ENCODE results near the gene VSTM2B.
"Not testable (repeated sequence)": the region's sequence is repeated elsewhere in the genome, so short reads cannot be mapped to it uniquely, and the experiment has no call there.

Gene VSTM2B

DNA sequence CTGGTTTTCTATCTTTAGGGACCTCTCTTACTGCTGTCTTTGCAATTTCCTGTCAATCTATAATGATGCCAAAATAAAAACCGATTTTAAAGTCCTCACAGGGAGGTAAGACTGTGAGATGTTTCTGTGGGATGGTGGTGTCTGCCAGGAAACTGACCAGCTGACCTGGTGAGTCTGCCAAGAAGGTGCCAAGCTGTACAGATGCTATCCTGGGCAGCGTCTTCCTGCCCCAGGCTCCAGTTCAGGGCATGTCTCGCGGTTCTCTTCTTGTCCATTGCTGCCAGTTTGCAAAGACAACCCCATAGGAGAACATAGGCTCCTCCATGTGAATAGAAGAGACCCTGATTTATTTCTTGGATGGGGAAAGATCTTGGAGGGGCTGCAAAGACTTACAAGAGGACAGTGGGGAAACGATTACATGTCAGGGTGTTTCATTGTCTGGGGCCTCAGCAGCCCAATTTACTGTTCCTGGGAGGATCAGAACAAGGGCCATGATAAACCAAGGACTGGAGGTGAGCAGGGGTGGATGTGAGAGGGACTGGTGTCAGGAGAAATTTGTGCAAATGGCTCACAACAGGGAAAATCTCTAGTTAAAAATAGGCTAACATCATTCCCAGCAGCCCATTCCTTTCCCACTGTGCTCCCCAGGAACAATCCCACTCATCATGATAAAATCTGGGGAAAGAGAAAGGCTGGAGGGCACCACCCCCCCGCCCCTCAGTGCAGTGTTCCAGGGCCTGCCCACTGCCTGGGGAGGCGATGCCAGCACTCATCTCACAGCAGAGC lies 42.7 kb upstream of the VSTM2B start:
- TF ChIP-seq, protein P1, sequence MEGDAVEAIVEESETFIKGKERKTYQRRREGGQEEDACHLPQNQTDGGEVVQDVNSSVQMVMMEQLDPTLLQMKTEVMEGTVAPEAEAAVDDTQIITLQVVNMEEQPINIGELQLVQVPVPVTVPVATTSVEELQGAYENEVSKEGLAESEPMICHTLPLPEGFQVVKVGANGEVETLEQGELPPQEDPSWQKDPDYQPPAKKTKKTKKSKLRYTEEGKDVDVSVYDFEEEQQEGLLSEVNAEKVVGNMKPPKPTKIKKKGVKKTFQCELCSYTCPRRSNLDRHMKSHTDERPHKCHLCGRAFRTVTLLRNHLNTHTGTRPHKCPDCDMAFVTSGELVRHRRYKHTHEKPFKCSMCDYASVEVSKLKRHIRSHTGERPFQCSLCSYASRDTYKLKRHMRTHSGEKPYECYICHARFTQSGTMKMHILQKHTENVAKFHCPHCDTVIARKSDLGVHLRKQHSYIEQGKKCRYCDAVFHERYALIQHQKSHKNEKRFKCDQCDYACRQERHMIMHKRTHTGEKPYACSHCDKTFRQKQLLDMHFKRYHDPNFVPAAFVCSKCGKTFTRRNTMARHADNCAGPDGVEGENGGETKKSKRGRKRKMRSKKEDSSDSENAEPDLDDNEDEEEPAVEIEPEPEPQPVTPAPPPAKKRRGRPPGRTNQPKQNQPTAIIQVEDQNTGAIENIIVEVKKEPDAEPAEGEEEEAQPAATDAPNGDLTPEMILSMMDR (IDR thresholded peaks at IDR 0.05; ENCODE audit: insufficient read depth, low read depth, low read length, missing control alignments), result no peak
- DNase-seq (ENCODE audit: low read depth), result no peak
- H3K4me3 ChIP-seq (ENCODE audit: low read depth, low read length), result no peak overlapping the region

DNA sequence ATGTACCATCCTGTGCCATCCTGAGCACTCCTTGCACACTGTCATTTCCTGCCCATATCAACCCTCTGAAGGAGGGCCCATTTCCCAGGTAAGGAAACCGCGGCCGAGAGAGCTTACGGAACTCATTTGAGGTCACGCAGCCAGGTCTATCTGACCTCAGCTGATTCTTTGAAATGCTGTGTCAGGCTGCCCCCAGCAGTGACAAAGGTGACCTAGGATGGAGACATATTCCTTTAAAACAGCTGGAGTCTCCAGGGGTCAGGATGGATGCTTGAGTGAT lies 42.2 kb upstream of the VSTM2B start:
- no peak for DNase-seq (ENCODE audit: low read depth)
- no peak overlapping the region for H3K4me3 ChIP-seq (ENCODE audit: low read depth, low read length)
- TF ChIP-seq, protein P1 (IDR thresholded peaks at IDR 0.05; ENCODE audit: insufficient read depth, low read depth, low read length, missing control alignments), result no peak

DNA sequence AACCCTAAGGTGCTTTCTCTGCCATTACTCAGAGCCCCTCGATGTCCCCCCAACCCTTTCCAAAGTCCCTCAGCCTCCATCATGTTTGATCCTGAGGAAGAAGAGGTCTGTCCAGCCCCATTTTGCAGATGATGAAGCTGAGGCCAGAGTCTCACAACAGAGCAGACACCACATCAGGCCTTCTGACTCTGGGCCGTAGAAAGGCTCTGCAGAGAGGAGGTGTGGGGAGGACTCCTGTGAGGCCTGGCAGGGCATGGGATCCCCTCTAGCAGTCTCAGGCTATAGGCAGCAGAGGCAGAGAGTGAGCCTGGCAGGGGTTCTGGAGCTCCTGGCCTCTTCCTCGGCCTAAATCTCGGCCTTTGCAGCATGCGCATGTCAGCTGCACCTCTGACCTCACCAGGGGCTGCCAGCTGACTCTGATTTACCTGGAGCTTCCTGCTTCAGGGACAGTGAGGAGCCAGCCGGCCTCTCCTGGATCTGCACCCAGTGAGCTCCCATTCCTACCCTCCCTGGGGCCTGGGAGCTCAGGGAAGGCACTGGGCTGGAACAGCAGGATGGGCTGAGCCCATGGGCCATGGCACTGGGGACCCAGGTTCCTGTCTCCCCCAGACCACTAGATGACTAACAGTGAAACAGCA lies 41.7 kb upstream of the VSTM2B start:
- no peak overlapping the region for H3K4me3 ChIP-seq (ENCODE audit: low read depth, low read length)
- DNase-seq (ENCODE audit: low read depth), result no peak
- TF ChIP-seq, protein P1 (IDR thresholded peaks at IDR 0.05; ENCODE audit: insufficient read depth, low read depth, low read length, missing control alignments), result no peak

DNA sequence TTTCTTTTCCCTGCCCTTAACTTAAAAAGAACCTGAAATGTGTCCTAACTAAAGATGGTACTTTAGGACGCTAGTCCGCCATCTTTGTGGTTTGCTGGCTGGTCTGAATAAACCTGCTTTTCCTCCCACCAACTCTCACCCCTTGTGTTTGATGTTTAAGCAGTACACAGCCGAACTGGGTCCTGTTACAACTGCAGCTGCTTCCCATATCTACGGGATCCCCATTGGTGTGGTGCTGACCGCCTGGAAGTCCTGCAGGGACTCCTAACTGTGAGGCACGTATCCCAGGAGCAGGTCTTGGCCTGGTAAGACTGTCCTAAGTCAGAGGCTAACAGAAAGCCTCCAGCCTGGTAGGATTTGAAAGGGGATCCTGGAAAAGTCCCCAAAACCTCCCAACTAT lies 40.9 kb upstream of the VSTM2B start:
- no peak overlapping the region for H3K4me3 ChIP-seq (ENCODE audit: low read depth, low read length)
- TF ChIP-seq, protein P1 (IDR thresholded peaks at IDR 0.05; ENCODE audit: insufficient read depth, low read depth, low read length, missing control alignments), result no peak
- DNase-seq (ENCODE audit: low read depth), result no peak

DNA sequence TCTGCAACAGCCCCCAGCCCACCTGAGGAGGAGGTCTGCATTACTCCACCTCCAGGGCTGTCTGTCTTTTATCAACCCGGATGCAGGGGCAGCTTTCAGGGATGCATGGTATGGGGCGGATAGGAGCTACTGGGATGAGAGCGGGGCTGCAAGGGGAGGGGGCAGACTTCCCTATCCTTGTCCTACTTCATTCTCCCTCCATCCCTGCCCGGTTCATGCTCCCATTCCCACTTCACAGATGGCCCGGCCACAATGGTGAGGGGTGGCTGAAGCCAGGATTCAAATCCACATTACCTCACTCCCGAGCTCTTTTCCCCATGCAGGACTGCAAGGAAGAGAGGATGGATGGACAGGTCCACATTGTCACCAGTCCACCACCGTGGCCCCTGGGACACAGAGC lies 40.5 kb upstream of the VSTM2B start:
- no peak overlapping the region for H3K4me3 ChIP-seq (ENCODE audit: low read depth, low read length)
- TF ChIP-seq, protein P1 (IDR thresholded peaks at IDR 0.05; ENCODE audit: insufficient read depth, low read depth, low read length, missing control alignments), result no peak
- DNase-seq (ENCODE audit: low read depth), result no peak

DNA sequence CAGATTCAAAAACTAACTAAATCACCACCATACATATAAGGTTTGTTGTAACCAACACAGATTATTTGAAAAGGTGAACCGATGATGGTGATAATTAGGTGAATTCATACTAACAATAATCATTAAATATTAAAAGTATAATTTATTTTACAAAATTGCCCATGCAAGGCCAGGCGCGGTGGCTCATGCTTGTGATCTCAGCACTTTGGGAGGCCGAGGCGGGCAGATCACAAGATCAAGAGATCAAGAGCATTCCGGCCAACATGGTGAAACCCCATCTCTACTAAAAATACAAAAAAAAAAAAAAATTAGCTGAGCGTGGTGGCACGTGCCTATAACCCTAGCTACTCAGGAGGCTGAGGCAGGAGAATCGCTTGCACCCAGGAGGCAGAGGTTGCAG lies 38.8 kb upstream of the VSTM2B start:
- not testable (repeated sequence) for H3K4me3 ChIP-seq (ENCODE audit: low read depth, low read length); DNase-seq (ENCODE audit: low read depth)

DNA sequence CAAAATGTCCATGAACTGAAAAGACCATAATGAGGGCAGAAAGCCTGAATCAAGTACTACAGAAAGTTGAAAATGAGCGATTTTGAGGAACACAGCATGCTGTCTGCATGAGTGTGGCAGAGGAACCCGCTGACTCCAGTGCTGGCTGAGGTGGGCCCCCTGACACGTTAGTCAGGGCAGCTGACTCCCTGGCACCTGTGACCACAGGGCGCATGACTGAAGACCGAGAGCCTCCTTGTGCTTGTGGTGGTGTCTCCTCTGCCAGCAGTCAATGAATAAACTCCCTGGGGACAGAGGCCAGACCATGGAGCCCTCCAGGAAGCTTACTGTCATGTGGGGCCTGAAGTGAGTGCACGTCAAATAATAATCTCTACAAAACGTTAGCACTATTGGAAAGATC lies 38.4 kb upstream of the VSTM2B start:
- DNase-seq (ENCODE audit: low read depth), result no peak
- H3K4me3 ChIP-seq (ENCODE audit: low read depth, low read length), result no peak overlapping the region

More for the DNA sequence above, 38.4 kb upstream of the VSTM2B start:
- TF ChIP-seq, protein P1 (IDR thresholded peaks at IDR 0.05; ENCODE audit: insufficient read depth, low read depth, low read length, missing control alignments), result no peak
